GM18502 (cell line): ENCODE data around the gene PCID2.

Experiments used
- ATAC-seq: cut with Tn5 transposase; IDR thresholded peaks from one replicate; pipeline ENCODE4 v1.9.1; 2021; ENCODE audit warnings: mild to moderate bottlenecking; ENCODE audit not compliant: unreplicated experiment, poor library complexity

The PCID2 gene

DNA sequence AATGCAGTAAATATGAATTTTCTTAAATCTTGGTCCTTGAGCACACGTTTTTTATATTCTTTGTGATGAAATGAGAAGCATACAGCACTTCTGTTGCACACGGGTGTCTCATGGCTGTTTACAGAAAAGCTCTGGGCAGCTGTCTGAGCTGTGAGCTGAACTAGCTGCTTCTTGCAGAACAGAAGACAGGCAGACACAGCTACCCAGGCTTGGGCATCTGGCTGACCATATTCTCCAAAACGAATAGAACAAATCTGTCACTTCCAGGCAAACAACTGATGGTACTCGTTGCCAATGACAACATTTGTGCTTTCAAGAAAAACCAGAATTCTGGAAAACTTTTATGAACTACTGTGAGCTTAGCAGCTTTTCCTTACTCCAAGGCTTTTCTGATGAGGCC is 16.2 kb downstream of the PCID2 start:
- no peak for ATAC-seq

- no peak for ATAC-seq
These were observed 18.3 kb downstream of the PCID2 start for GRCh38 chr13:113190181-113190580.

GRCh38 chr13:113187883-113188665 is 20.4 kb downstream of the PCID2 start:
- no peak for ATAC-seq

GRCh38 chr13:113187263-113187669 is 21.2 kb downstream of the PCID2 start:
- ATAC-seq, result no peak

- peak; percentile 77 for ATAC-seq
These were observed 22.2 kb downstream of the PCID2 start for GRCh38 chr13:113186061-113186900.

DNA sequence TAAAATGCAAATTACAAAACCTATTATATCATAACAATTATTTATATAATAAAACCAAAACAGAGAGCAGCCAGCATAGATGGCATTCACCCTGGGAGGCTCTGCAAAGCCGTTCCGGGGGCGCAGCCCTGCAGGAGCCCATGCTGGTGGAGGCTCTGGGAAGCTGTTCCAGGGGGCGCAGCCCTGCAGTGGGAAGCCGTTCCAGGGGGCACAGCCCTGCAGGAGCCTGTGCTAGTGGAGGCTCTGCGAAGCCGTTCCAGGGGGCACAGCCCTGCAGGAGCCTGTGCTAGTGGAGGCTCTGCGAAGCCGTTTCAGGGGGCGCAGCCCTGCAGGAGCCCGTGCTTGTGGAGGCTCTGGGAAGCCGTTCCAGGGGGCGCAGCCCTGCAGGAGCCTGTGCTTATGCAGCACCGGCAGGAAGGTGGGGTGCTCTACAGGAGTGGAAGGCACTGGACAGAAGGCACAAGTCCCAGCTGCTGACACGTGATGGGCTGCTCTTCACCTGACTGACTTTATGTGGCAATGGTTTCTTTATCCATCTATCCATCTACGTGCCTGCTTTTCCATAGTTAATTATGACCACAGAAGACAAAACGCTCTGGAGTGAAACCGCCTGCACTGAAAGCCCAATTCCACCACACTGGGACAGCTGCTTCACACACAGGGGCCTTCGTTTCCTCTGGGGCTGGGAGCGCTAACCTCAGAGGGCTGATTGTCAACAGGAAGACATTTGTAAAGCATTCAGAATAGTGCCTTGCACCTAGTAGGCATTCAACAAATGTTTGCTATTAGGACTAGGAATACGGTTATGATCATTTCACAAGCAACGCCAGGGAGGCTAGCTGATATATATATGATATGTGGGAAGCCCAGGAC is 23.7 kb downstream of the PCID2 start:
- no peak for ATAC-seq

GRCh38 chr13:113183450-113184129 is 24.9 kb downstream of the PCID2 start:
- ATAC-seq, result no peak

DNA sequence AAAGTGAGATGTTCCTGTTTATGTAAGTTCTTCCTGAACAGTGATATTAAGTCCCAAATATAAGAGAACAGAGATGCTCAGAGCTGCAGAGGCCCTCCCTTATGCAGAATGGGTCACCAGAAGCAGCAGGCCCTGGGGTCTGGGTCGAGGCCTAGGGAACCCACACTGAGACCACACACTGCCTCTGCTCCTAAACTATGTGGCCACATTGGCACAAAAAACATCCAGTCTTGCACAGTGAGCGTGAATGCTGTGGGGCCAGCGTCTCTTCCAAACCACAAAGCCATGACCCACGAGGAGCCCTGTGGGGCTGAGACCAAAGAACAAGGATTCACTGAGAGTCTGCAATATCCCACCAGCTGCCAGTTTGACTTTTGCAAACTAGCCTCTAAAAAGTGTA is 26.4 kb downstream of the PCID2 start:
- ATAC-seq, result no peak

DNA sequence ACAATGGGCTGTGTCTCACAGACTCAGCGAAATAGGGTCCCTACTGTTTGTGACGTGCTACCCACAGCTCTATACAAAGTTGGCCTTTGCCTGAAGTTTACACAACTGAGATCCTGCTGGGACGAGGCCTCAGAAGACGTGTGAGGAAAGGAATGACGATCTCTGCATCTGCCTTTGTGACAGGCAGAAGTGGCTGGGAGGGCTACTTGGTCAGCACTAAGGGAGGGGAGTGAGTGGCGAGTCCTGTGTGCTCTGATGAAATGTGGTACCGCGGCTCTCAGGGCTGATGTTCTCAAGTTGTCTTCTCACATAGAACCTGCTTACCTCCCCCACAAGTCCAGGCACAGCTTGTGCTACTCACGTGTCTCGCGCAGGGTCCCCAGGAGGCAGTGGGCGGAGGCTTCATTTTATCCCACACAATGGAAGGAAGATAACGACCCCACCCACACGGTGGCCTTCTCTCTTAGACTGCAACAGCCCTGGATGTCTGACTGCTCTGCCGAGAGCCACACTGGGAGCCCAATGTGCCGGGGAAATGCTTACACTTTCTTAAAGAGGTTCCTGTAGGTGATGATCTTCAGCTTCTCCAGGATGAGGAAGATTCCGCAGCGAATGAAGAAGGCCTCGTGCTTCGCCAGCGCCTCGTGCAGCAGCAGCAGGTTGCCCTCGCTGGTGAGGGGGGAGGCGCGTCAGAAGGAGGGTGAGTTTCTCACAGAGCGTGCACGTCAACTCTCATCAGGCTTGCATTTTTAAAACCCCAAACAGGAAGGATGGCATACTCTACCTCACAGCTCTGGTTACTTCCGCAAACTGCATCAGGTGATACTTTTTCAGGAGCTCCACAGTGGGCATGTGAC is 28.9 kb downstream of the PCID2 start:
- ATAC-seq, result no peak

GRCh38 chr13:113178896-113179167 is 29.6 kb downstream of the PCID2 start:
- no peak for ATAC-seq

- no peak for ATAC-seq
These were observed 30.2 kb downstream of the PCID2 start for GRCh38 chr13:113178070-113178895.

DNA sequence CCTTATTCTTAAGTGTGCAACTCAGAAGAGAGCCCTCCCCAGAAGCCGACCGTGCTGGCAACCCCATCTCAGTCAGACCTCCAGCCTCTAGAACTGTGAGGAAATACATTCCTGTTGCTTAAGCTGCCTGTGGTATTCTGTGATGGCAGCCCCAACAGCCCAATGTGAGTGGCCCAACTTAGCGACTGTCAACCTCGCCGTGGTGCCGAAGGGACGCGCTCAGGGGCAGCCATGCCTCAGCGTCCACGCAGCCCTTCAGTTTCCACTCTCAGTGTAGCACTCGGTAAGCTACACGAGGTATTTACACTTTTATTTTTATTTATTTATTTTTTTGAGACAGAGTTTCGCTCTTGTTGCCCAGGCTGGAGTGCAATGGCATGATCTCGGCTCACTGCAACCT is 31.6 kb downstream of the PCID2 start:
- no peak for ATAC-seq

- no peak for ATAC-seq
These were observed 32.2 kb downstream of the PCID2 start for GRCh38 chr13:113176280-113176679.

GRCh38 chr13:113172419-113172926 is 36.0 kb downstream of the PCID2 start:
- no peak for ATAC-seq

DNA sequence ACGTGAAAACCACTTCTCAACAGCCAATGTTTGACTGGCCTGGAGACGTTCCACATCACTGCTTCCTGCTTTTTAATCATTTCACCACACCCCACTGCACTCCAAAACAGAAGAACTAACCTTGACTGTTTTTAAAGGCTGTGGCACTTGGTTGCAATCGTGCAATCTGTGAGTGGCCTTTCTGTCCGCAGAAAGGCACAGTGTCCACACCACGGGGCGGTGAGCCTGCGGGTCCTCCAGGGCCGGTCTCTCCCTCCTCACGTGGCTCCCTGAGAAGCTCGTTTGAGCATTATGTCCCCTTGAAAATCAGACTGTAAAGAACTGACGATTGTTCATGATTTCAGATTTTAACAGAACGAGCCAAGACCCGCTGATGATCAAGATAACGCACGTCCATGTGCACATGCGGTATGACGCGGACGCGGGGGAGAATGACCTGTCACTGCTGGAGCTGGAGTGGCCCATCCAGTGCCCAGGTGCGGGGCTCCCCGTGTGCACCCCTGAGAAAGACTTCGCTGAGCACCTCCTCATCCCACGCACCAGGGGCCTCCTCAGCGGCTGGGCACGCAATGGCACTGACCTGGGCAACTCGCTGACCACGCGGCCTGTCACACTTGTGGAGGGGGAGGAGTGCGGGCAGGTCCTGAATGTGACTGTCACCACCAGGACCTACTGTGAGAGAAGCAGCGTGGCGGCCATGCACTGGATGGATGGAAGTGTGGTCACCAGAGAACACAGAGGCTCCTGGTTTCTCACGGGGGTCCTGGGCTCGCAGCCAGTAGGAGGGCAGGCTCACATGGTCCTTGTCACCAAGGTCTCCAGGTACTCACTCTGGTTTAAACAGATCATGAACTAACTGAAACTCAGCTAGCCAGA is 37.0 kb downstream of the PCID2 start:
- ATAC-seq, result no peak

DNA sequence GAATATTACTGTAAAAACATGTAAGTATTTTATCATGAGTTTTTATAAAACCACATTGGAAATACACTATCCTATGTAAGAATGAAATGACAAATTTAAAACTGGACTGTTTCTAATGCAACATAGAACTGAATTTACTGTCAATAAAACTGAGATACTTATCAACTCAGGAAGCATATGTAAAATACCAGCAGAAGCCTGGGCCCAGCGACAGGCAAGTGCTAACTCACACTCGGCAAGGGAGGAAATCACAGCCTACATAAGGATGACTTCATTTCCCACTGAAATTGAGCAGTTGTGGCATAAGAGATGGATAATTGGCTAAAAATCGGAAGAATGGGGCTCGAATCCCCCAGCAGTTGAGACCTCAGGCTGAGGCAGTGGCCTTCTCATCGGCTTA is 38.0 kb downstream of the PCID2 start:
- no peak for ATAC-seq
